ENCODE data around the gene ARTN. TPM values are rescaled to one million over a fixed set of nuclear protein-coding genes. Genes with fewer than 3 reads are reported as not detected.

ARTN gene
- total and polyA plus RNA-seq, 9 of the 15 experiments (the other 6 are each of a cell fraction or from before 2014, with no cell fraction given) = 0.06 to 0.38 TPM; not detected in 7

DNA sequence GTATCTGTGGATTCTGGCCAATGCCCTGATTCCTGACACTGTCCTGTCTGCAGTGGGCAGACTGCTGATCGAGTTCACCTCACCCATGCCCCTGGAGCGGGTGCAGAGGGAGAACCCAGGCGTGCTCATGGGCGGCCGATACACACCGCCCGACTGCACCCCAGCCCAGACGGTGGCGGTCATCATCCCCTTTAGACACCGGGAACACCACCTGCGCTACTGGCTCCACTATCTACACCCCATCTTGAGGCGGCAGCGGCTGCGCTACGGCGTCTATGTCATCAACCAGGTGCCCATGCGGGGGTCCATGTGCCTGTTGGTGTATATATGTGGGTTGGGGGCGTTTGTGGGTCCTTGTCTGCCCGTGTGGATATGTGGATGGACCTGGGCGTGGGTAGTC, 48.0 kb downstream of the ARTN start:
- Histone ChIP-seq H2AFZ (ENCODE audit: low read depth, low read length) (no peak overlapping the region), H3K4me3 (no peak overlapping the region), H3K79me2 (ENCODE audit: control insufficient read depth, insufficient read depth, low read length) (peaks cover 62% of the 10 kb centered on the region), H3K9me3 (replicated peaks; ENCODE audit: control insufficient read depth, insufficient read depth, low read depth, low read length) (no peaks in the 10 kb centered on the region), H3K36me3 (ENCODE audit: control insufficient read depth, insufficient read depth, low read length) (peaks cover 81% of the 10 kb centered on the region), H3K27ac (ENCODE audit: extremely low read depth, low read depth, low read length) (no peak overlapping the region), H3K4me1 (replicated peaks in 1 of 2; ENCODE audit: control insufficient read depth in 2 of 2, insufficient read depth in 2 of 2, low read length in 2 of 2) (peaks cover 37 to 73% of the 10 kb centered on the region in 2 experiments), H3K4me2 (ENCODE audit: insufficient read depth, low read length) (no peak overlapping the region), H4K20me1 (replicated peaks; ENCODE audit: control insufficient read depth, insufficient read depth, low read length) (peaks cover 22% of the 10 kb centered on the region; the same call in 1 of the 2 replicates), H3K27me3 (ENCODE audit: control insufficient read depth in 2 of 2, insufficient read depth in 2 of 2, low read length in 2 of 2) (no peaks in the 10 kb centered on the region), H3K9me1 (ENCODE audit: control insufficient read depth, insufficient read depth, low read length) (peaks cover 15% of the 10 kb centered on the region), H3K9ac (ENCODE audit: insufficient read depth in 1 of 2, low read depth in 2 of 2, low read length in 2 of 2) (peak overlapping the region in 1 of 2 experiments; percentile 99; a peak in 1 of 4 replicates)
- intact Hi-C loops (cut with micrococcal nuclease) = no loop called here
- TF ChIP-seq, protein P1, sequence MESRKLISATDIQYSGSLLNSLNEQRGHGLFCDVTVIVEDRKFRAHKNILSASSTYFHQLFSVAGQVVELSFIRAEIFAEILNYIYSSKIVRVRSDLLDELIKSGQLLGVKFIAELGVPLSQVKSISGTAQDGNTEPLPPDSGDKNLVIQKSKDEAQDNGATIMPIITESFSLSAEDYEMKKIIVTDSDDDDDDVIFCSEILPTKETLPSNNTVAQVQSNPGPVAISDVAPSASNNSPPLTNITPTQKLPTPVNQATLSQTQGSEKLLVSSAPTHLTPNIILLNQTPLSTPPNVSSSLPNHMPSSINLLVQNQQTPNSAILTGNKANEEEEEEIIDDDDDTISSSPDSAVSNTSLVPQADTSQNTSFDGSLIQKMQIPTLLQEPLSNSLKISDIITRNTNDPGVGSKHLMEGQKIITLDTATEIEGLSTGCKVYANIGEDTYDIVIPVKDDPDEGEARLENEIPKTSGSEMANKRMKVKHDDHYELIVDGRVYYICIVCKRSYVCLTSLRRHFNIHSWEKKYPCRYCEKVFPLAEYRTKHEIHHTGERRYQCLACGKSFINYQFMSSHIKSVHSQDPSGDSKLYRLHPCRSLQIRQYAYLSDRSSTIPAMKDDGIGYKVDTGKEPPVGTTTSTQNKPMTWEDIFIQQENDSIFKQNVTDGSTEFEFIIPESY (CRISPR knock-in tag; IDR thresholded peaks at IDR 0.05) = peak; percentile 67; the same call in 1 of the 2 replicates
- peak; percentile 12; the same call in 1 of the 2 replicates for TF ChIP-seq POLR2G (IDR thresholded peaks at IDR 0.05; ENCODE audit: low read depth, low read length)
- no peak for TF ChIP-seq ZNF699 (CRISPR knock-in tag; IDR thresholded peaks at IDR 0.05; ENCODE audit: insufficient replicate concordance)
- DNase-seq (ENCODE audit: extremely low read depth in 1 of 4, low spot score in 3 of 4) (no peak), FAIRE-seq (no peak), ATAC-seq (no peak)
- ChIA-PET CTCF (ENCODE audit: low intra/inter-chr PET ratio) (no interaction called here), POLR2A (interaction anchor here (0.9 to 1.2 kb wide), 2 partner anchors 11 to 67 kb away, joined by 3 read pairs; no protein-coding TSS in a partner anchor)
- BruUV-seq (replicated peaks) = no TSS peak
- 97% methylated on average over 18 of the region's 20 CpGs for WGBS (ENCODE audit: insufficient coverage, low coverage, missing lambda C conversion rate)
- in situ Hi-C loops (cut with MboI) = no loop called here

Measured in K562 (cell line).